GM23338 (cell line): ENCODE measurements around the gene RAB20. TPM values are rescaled to one million over a fixed set of nuclear protein-coding genes. Genes with fewer than 3 reads are reported as not detected.

Source experiments
- ATAC-seq: fragments of 200-7000 bp; cut with Tn5 transposase; 3 replicates; pipeline ENCODE4 v1.9.1; 2020
- DNase-seq: peaks from one replicate; pipeline ENCODE4 v3.0.0-alpha.2; 2015; ENCODE audit warnings: low spot score
- H2AFZ ChIP-seq: fragments of 200-600 bp; sonication (generic); 2 replicates; pipeline ENCODE4 v1.8.0; 2016; ENCODE audit warnings: antibody characterized with exemption, mild to moderate bottlenecking, moderate library complexity
- H3F3A ChIP-seq: fragments of 200-600 bp; sonication (generic); replicated peaks from 2 replicates; pipeline ENCODE4 v1.8.0; 2017; ENCODE audit warnings: antibody characterized with exemption, mixed run types, low read depth
- H3K27ac ChIP-seq: fragments of 200-600 bp; sonication (generic); 2 replicates; pipeline ENCODE4 v1.6.1; 2016; ENCODE audit warnings: low read depth
- H3K27me3 ChIP-seq: fragments of 200-600 bp; sonication (generic); 2 replicates; pipeline ENCODE4 v1.8.0; 2016; ENCODE audit warnings: mild to moderate bottlenecking, mixed run types, moderate library complexity; ENCODE audit not compliant: insufficient read depth
- H3K36me3 ChIP-seq: fragments of 200-600 bp; sonication (generic); 2 replicates; pipeline ENCODE4 v1.8.0; 2016; ENCODE audit warnings: mild to moderate bottlenecking; ENCODE audit not compliant: insufficient read depth
- H3K4me1 ChIP-seq: fragments of 200-600 bp; sonication (generic); 2 replicates; pipeline ENCODE4 v1.8.0; 2016; ENCODE audit warnings: mild to moderate bottlenecking, moderate library complexity; ENCODE audit not compliant: insufficient read depth
- H3K4me2 ChIP-seq: fragments of 200-600 bp; sonication (generic); 2 replicates; pipeline ENCODE4 v1.7.1; 2017; ENCODE audit warnings: mixed run types
- H3K4me3 ChIP-seq: fragments of 200-600 bp; sonication (generic); 2 replicates; pipeline ENCODE4 v1.6.1; 2016; ENCODE audit warnings: mixed run types
- H3K79me2 ChIP-seq: fragments of 200-600 bp; sonication (generic); replicated peaks from 2 replicates; pipeline ENCODE4 v1.8.0; 2017; ENCODE audit warnings: mild to moderate bottlenecking; ENCODE audit not compliant: insufficient read depth
- H3K9me2 ChIP-seq: fragments of 200-600 bp; sonication (generic); 2 replicates; pipeline ENCODE4 v1.8.0; 2017; ENCODE audit not compliant: insufficient read depth
- H4K20me1 ChIP-seq: fragments of 200-600 bp; sonication (generic); replicated peaks from 2 replicates; pipeline ENCODE4 v1.8.0; 2017; ENCODE audit warnings: mild to moderate bottlenecking; ENCODE audit not compliant: insufficient read depth
- H3K27ac Mint-ChIP-seq: 2 replicates; pipeline ENCODE4 v1.8.0; 2020; ENCODE audit warnings: inconsistent platforms, mild to moderate bottlenecking, moderate library complexity, mixed read lengths
- H3K27me3 Mint-ChIP-seq: 3 replicates; pipeline ENCODE4 v1.8.0; 2022; ENCODE audit warnings: low read depth, mild to moderate bottlenecking, moderate library complexity, mixed read lengths, inconsistent platforms; ENCODE audit not compliant: insufficient read depth, poor library complexity
- H3K36me3 Mint-ChIP-seq: 3 replicates; pipeline ENCODE4 v1.8.0; 2021; ENCODE audit warnings: low read depth, mild to moderate bottlenecking, inconsistent platforms, moderate library complexity, mixed read lengths
- H3K4me1 Mint-ChIP-seq: 3 replicates; pipeline ENCODE4 v1.8.0; 2020; ENCODE audit warnings: mild to moderate bottlenecking, inconsistent platforms, mixed read lengths
- H3K4me3 Mint-ChIP-seq: 3 replicates; pipeline ENCODE4 v1.8.0; 2021; ENCODE audit warnings: moderate library complexity, mild to moderate bottlenecking, inconsistent platforms, mixed read lengths
- H3K9me3 Mint-ChIP-seq: 3 replicates; pipeline ENCODE4 v1.8.0; 2020; ENCODE audit warnings: moderate library complexity, mild to moderate bottlenecking, inconsistent platforms, mixed read lengths
- CREB1 ChIP-seq: fragments of 250-450 bp; sonication (Bioruptor Pico); IDR thresholded peaks from 2 replicates; pipeline ENCODE4 v1.5.0; 2020; ENCODE audit warnings: low read depth, mild to moderate bottlenecking, moderate library complexity
- EZH2 ChIP-seq: fragments of 200-600 bp; sonication (generic); IDR thresholded peaks from one replicate; pipeline ENCODE4 v1.8.0; 2017; ENCODE audit warnings: antibody characterized with exemption, mild to moderate bottlenecking, low read depth; ENCODE audit not compliant: unreplicated experiment
- EZH2phosphoT487 ChIP-seq: fragments of 200-600 bp; sonication (generic); IDR thresholded peaks from one replicate; pipeline ENCODE4 v1.8.1; 2018; ENCODE audit warnings: antibody characterized with exemption; ENCODE audit not compliant: unreplicated experiment
- NANOG ChIP-seq: IDR thresholded peaks from 2 replicates; pipeline ENCODE4 v1.6.1; 2016; ENCODE audit warnings: antibody characterized with exemption, borderline replicate concordance
- ZNF462 ChIP-seq: fragments of 250-450 bp; sonication (Bioruptor Pico); IDR thresholded peaks from 2 replicates; pipeline ENCODE4 v1.5.0; 2020; ENCODE audit warnings: mild to moderate bottlenecking, moderate library complexity
- polyA plus RNA-seq: library from polyadenylated mRNA; unstranded; fragments of >200 nt; fragmentation: Nextera tagmentation; extraction: Ambion mirVana; gene quantifications from 2 replicates; pipeline ENCODE4 v1.2.1, GENCODE V29; 2016
- total RNA-seq: library from RNA; depleted of rRNA; stranded (reverse); fragments of >200 nt; shearing (Covaris generic); gene quantifications from 2 replicates; pipeline ENCODE4 v1.2.3, GENCODE V29; 2014
- TF ChIP-seq, protein P1 (sequence below): IDR thresholded peaks from one replicate; pipeline ENCODE4 v1.6.1; 2018; ENCODE audit warnings: antibody characterized with exemption; ENCODE audit not compliant: unreplicated experiment
- TF ChIP-seq, protein P2 (sequence below): IDR thresholded peaks from 2 replicates; pipeline ENCODE4 v1.6.1; 2016; ENCODE audit warnings: antibody characterized with exemption

Gene RAB20
- total and polyA plus RNA-seq, 2 experiments from 2014 or later = 12.3 to 26.6 TPM

DNA sequence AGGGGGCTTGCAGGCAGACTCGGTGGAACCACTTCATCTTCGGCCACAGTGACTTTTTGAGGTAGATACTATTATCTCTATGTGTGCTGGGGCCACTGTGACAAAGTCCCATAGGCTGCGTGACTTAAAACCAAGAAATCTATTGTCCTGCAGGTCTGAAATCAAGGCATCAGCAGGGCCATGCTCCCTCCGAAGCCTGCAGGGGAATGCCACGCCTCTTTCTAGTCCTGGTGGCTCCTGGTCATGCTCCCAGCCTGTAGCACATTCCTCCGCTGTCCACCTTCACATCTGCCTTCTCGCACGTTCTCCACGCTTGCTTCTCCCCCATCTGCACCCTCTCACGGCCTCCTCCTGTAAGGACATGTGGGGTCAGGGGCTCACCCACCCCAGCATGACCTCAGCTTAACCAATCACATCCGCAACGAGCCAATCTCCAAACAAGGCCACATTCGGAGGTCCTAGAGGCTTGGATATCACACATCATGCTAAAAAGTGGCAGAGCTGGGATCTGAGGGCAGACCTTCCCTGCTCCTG lies 21.0 kb upstream of the RAB20 start:
- no peak for ATAC-seq
- DNase-seq = no peak
- Histone ChIP-seq H3K4me2 (no peak overlapping the region), H3K36me3 (no peaks in the 10 kb centered on the region), H3F3A (no peaks in the 10 kb centered on the region), H3K27ac (no peak overlapping the region), H4K20me1 (no peaks in the 10 kb centered on the region), H3K4me3 (no peak overlapping the region), H3K27me3 (no peaks in the 10 kb centered on the region), H3K9me2 (no peaks in the 10 kb centered on the region), H3K79me2 (no peaks in the 10 kb centered on the region), H2AFZ (peak overlapping the region; percentile 52; the same call in 1 of the 2 replicates), H3K4me1 (no peaks in the 10 kb centered on the region)
- Mint-ChIP-seq H3K36me3 (no peaks in the 10 kb centered on the region), H3K27me3 (no peaks in the 10 kb centered on the region), H3K9me3 (no peaks in the 10 kb centered on the region), H3K4me3 (no peak overlapping the region), H3K27ac (no peak overlapping the region), H3K4me1 (no peaks in the 10 kb centered on the region)
- TF ChIP-seq EZH2 (no peak), NANOG (no peak), CREB1 (no peak), ZNF462 (CRISPR knock-in tag) (no peak), EZH2phosphoT487 (no peak)
- TF ChIP-seq, protein P1, sequence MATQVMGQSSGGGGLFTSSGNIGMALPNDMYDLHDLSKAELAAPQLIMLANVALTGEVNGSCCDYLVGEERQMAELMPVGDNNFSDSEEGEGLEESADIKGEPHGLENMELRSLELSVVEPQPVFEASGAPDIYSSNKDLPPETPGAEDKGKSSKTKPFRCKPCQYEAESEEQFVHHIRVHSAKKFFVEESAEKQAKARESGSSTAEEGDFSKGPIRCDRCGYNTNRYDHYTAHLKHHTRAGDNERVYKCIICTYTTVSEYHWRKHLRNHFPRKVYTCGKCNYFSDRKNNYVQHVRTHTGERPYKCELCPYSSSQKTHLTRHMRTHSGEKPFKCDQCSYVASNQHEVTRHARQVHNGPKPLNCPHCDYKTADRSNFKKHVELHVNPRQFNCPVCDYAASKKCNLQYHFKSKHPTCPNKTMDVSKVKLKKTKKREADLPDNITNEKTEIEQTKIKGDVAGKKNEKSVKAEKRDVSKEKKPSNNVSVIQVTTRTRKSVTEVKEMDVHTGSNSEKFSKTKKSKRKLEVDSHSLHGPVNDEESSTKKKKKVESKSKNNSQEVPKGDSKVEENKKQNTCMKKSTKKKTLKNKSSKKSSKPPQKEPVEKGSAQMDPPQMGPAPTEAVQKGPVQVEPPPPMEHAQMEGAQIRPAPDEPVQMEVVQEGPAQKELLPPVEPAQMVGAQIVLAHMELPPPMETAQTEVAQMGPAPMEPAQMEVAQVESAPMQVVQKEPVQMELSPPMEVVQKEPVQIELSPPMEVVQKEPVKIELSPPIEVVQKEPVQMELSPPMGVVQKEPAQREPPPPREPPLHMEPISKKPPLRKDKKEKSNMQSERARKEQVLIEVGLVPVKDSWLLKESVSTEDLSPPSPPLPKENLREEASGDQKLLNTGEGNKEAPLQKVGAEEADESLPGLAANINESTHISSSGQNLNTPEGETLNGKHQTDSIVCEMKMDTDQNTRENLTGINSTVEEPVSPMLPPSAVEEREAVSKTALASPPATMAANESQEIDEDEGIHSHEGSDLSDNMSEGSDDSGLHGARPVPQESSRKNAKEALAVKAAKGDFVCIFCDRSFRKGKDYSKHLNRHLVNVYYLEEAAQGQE = no peak
- TF ChIP-seq, protein P2, sequence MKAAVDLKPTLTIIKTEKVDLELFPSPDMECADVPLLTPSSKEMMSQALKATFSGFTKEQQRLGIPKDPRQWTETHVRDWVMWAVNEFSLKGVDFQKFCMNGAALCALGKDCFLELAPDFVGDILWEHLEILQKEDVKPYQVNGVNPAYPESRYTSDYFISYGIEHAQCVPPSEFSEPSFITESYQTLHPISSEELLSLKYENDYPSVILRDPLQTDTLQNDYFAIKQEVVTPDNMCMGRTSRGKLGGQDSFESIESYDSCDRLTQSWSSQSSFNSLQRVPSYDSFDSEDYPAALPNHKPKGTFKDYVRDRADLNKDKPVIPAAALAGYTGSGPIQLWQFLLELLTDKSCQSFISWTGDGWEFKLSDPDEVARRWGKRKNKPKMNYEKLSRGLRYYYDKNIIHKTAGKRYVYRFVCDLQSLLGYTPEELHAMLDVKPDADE = no peak
